ENCODE results near the gene DNAJB5.

DNAJB5 gene

DNA sequence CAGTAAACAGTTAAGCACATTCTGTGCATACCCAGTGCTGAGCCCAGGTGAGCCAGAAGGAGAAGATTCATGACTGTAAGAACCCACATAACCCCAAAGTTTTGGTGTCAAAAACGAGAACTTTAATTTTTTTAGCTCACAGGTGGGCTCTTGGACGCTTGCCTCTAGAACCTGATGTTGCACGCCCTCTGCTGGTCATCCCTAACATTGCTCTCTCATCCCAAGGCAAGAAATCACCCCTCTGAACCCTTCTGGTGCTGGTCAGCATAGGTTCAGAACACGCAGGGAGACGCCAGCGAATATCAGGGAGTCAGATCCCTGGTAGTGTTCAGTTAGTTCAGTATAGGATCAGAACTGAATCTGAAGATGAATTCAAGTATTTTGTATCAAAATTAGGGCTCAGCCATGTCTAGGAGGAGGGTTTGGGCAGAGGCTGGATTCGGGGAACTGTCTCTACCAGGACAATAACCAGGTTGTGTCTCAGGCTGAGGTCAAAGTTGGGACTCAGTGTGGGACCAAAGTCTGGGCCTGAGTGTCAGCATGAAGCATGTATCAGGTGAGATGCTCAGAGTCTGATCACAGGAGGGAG, 4.1 kb upstream of the DNAJB5 start:
- peak; percentile 49 to 63 for DNase-seq

- DNase-seq = peak; percentile 97
Observed at GRCh38 chr9:34986540-34987047, 3.0 kb upstream of the DNAJB5 start.

DNA sequence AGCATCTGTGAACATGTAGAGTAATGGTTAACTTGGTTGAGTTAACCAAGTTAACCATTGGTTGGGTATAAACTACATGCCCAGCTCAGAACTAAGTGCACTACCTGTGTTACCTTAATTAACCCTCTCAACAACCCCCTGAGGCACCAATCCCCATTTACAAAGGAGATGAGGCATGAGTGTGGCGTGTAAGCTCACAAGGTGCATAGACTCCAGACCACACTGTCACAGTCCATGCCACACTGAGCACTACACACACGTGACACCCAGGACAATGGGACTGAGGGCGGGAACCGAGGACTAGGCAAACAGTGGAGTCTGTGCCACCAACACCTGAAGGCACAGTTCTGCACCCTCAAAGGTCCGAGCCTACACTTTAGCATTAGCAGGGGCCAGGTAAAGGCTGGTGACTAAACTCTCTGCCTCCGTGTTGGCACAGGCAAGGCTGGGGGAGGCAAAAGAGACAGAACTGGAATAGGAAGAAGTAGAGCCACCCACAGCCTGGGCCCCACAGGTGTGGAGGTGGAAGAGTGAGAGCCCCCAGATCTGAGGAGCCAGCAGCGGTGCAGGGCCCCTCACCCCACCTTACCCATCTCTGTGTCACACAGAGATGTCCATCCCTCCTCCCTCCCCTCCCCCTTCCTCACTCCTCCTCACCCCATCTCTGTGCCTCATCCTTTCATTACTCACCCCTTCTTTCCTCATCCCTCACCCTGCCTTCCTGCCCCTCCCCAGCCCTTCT, 2.2 kb upstream of the DNAJB5 start:
- DNase-seq = peak in 1 of 2 donors; percentile 41

GRCh38 chr9:34988218-34989002, 1.1 kb upstream of the DNAJB5 start:
- peak; percentile 40 to 76 for DNase-seq

DNA sequence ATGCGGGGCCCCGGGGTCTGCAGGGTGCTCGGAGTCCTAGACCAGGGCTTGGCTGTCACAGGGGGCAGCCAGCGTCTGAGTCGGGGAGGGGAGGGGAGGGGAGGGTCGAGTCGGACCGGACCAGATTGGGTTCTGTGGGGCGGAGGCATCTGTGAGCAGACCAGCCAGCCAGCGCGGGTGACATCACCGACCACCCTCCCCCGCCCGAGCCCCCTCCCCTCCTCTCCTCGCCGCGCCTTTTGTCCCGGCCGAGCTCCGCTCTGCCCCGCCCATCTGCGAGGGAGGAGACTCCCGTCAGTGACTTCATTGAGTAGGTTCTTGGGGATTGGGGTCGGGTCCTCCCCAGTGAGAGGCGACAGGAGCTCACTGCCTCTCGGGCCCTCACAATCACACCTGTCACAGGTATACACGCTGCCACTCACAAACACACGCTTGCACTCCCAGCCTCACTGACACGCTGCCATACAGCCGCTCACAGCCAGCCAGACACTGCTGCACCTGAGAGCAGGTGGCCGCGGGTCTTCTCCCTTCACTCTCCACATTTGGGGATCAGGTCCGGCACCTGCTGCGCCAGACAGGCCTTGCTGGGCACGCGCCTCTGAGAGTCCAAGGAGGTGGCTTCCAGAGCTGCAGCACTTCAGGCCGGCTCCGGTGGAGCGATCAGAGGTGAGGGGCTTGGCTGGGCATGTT, 546 bp downstream of the DNAJB5 start:
- peak; percentile 36 to 51 for DNase-seq

GRCh38 chr9:34990908-34991606, 1.5 kb downstream of the DNAJB5 start:
- DNase-seq = no peak

GRCh38 chr9:34991607-34992375, 2.2 kb downstream of the DNAJB5 start:
- DNase-seq = no peak

GRCh38 chr9:34992376-34992951, 2.9 kb downstream of the DNAJB5 start:
- peak; percentile 56 to 78 for DNase-seq

- DNase-seq = peak; percentile 68 to 88
Observed at GRCh38 chr9:34993502-34994259, 4.1 kb downstream of the DNAJB5 start.

- DNase-seq = no peak
Observed at GRCh38 chr9:34994260-34994899, 4.8 kb downstream of the DNAJB5 start.

- DNase-seq = peak in 1 of 2 donors; percentile 32
Observed at GRCh38 chr9:34994900-34995669, 5.5 kb downstream of the DNAJB5 start.

DNA sequence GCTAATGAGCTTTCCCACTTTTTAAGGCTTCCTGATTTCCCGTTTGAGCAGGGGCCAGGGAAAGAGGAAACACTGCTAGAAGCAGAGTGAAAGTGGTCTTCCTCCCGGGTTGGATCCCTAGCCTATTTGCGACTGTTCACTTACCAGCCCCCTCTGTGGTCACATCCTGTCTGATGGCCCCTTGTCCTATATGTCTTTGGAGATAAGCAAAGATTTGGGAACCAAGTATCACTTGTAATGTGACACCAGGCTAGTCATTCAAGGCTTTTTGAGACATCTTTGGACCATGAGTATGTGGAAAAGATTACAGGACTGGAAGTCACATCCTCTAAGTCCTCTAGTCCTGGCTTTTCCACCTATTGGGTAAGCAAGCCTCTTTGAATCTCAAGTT, 6.1 kb downstream of the DNAJB5 start:
- DNase-seq = no peak

- DNase-seq = no peak
Observed at GRCh38 chr9:34996181-34996904, 6.8 kb downstream of the DNAJB5 start.

- DNase-seq = no peak
Observed at GRCh38 chr9:34996905-34997279, 7.3 kb downstream of the DNAJB5 start.

GRCh38 chr9:34997379-34997781, 7.8 kb downstream of the DNAJB5 start:
- no peak for DNase-seq

- DNase-seq = no peak
Observed at GRCh38 chr9:34998266-34998665, 8.7 kb downstream of the DNAJB5 start.

- DNase-seq = no peak
Observed at GRCh38 chr9:34999576-34999975, 10.0 kb downstream of the DNAJB5 start.
